ENCODE data around the gene NAP1L5.

Gene NAP1L5

GRCh38 chr4:88697141-88697540 is 488 bp downstream of the NAP1L5 start:
- ChIA-PET CTCF (no interaction called here), POLR2A (no interaction called here)
- DNase-seq (ENCODE audit: extremely low spot score): no peak
- no peak for TF ChIP-seq BHLHE40 (IDR thresholded peaks at IDR 0.05; ENCODE audit: borderline replicate concordance)
- TF ChIP-seq NFRKB (IDR thresholded peaks at IDR 0.05): no peak
- TF ChIP-seq CTBP1 (IDR thresholded peaks at IDR 0.05; ENCODE audit: borderline replicate concordance): no peak
- no peak for TF ChIP-seq ARNT (IDR thresholded peaks at IDR 0.05)
- no peak for TF ChIP-seq LEF1 (IDR thresholded peaks at IDR 0.05; ENCODE audit: borderline replicate concordance)
- no peak for TF ChIP-seq ZNF384 (IDR thresholded peaks at IDR 0.05)
- no peak for TF ChIP-seq TARDBP (IDR thresholded peaks at IDR 0.05)
- no peak for TF ChIP-seq FOXM1 (IDR thresholded peaks at IDR 0.05; ENCODE audit: borderline replicate concordance)
- no peak for TF ChIP-seq FOXA1 (IDR thresholded peaks at IDR 0.05)

- TF ChIP-seq ARNT (IDR thresholded peaks at IDR 0.05) (no peak), SP1 (IDR thresholded peaks at IDR 0.05) (no peak), LEF1 (IDR thresholded peaks at IDR 0.05; ENCODE audit: borderline replicate concordance) (no peak), NFRKB (IDR thresholded peaks at IDR 0.05) (no peak), CTBP1 (IDR thresholded peaks at IDR 0.05; ENCODE audit: borderline replicate concordance) (no peak), ELF4 (IDR thresholded peaks at IDR 0.05) (no peak), TARDBP (IDR thresholded peaks at IDR 0.05) (no peak), FOXK2 (IDR thresholded peaks at IDR 0.05) (no peak), HDGF (IDR thresholded peaks at IDR 0.05; ENCODE audit: borderline replicate concordance) (no peak), FOXA1 (IDR thresholded peaks at IDR 0.05) (no peak), FOXM1 (IDR thresholded peaks at IDR 0.05; ENCODE audit: borderline replicate concordance) (no peak), SUZ12 (IDR thresholded peaks at IDR 0.05) (no peak), L3MBTL2 (conservative IDR thresholded peaks at IDR 0.05) (no peak), BHLHE40 (IDR thresholded peaks at IDR 0.05; ENCODE audit: borderline replicate concordance) (no peak), ZNF384 (IDR thresholded peaks at IDR 0.05) (no peak)
- TF ChIP-seq, protein P1, sequence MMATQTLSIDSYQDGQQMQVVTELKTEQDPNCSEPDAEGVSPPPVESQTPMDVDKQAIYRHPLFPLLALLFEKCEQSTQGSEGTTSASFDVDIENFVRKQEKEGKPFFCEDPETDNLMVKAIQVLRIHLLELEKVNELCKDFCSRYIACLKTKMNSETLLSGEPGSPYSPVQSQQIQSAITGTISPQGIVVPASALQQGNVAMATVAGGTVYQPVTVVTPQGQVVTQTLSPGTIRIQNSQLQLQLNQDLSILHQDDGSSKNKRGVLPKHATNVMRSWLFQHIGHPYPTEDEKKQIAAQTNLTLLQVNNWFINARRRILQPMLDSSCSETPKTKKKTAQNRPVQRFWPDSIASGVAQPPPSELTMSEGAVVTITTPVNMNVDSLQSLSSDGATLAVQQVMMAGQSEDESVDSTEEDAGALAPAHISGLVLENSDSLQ (IDR thresholded peaks at IDR 0.05): no peak
- no peak for DNase-seq (ENCODE audit: extremely low spot score)
- CTCF ChIA-PET: no interaction called here
- POLR2A ChIA-PET: no interaction called here
These were observed 999 bp downstream of the NAP1L5 start for GRCh38 chr4:88696630-88697029.

DNA sequence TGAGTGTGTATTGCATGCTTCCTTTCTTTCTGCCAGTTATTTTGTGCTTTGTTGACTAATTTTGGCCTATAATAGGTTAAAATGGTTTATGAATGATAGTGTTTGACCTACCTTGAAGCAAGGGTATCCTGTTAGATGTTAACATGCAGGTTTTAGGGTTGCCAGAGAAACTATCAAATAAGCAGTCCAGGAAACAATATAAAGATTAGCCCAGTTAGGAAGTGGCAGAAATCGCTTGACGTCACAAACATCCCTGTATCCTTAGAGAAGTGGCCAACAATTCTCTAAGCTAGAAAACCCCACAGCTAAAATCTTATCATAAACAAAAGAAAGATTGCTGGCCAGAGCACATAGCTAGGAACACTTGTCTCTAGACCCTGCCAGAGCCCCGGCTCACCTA is 3.8 kb downstream of the NAP1L5 start:
- DNase-seq (ENCODE audit: extremely low spot score): no peak
- TF ChIP-seq, protein P1 (IDR thresholded peaks at IDR 0.05): no peak
- TF ChIP-seq ELF4 (IDR thresholded peaks at IDR 0.05) (no peak), BHLHE40 (IDR thresholded peaks at IDR 0.05; ENCODE audit: borderline replicate concordance) (no peak)
- CTCF ChIA-PET: interaction anchor here (1.1 kb wide), 1 partner anchor 21 kb away, joined by 3 read pairs; no protein-coding TSS in a partner anchor
- POLR2A ChIA-PET: no interaction called here

DNA sequence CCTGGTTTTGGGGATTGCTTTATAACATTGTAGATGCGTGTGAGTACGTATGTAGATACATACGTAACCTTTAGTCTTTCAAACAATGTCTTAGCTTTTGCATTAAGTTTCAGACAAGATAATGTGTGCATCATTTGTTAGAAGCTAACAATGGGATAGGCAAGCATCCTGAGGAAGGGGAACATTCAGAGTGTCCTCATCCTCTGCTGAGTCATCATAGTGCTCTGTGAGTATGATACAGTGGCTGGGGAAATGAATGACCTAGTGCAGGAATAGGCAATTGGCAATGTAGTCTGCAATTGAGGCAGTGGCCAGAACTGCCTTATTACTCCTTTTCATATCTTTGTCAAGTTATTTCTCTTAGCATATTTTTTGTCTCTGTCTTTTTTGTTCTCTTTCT is 7.3 kb downstream of the NAP1L5 start:
- TF ChIP-seq HDGF (IDR thresholded peaks at IDR 0.05; ENCODE audit: borderline replicate concordance): no peak
- TF ChIP-seq ZNF384 (IDR thresholded peaks at IDR 0.05): no peak
- no peak for TF ChIP-seq FOXK2 (IDR thresholded peaks at IDR 0.05)
- no peak for TF ChIP-seq TARDBP (IDR thresholded peaks at IDR 0.05)
- TF ChIP-seq ARNT (IDR thresholded peaks at IDR 0.05): no peak
- no peak for TF ChIP-seq CTBP1 (IDR thresholded peaks at IDR 0.05; ENCODE audit: borderline replicate concordance)
- TF ChIP-seq SUZ12 (IDR thresholded peaks at IDR 0.05): no peak
- no peak for TF ChIP-seq SP1 (IDR thresholded peaks at IDR 0.05)
- TF ChIP-seq BHLHE40 (IDR thresholded peaks at IDR 0.05; ENCODE audit: borderline replicate concordance): no peak
- TF ChIP-seq L3MBTL2 (conservative IDR thresholded peaks at IDR 0.05): no peak
- no peak for TF ChIP-seq FOXM1 (IDR thresholded peaks at IDR 0.05; ENCODE audit: borderline replicate concordance)
- no peak for TF ChIP-seq LEF1 (IDR thresholded peaks at IDR 0.05; ENCODE audit: borderline replicate concordance)
- no peak for TF ChIP-seq NFRKB (IDR thresholded peaks at IDR 0.05)
- TF ChIP-seq, protein P1 (IDR thresholded peaks at IDR 0.05): no peak
- TF ChIP-seq ELF4 (IDR thresholded peaks at IDR 0.05): no peak
- no peak for TF ChIP-seq FOXA1 (IDR thresholded peaks at IDR 0.05)
- CTCF ChIA-PET: no interaction called here
- POLR2A ChIA-PET: no interaction called here
- no peak for DNase-seq (ENCODE audit: extremely low spot score)

- DNase-seq (ENCODE audit: extremely low spot score): no peak
- ChIA-PET CTCF (interaction anchor here (0.5 kb wide), 1 partner anchor 71 kb away, joined by 3 read pairs; no protein-coding TSS in a partner anchor), POLR2A (no interaction called here)
- TF ChIP-seq BHLHE40 (IDR thresholded peaks at IDR 0.05; ENCODE audit: borderline replicate concordance) (no peak), L3MBTL2 (conservative IDR thresholded peaks at IDR 0.05) (no peak), SUZ12 (IDR thresholded peaks at IDR 0.05) (no peak), TARDBP (IDR thresholded peaks at IDR 0.05) (no peak), ELF4 (IDR thresholded peaks at IDR 0.05) (no peak), ARNT (IDR thresholded peaks at IDR 0.05) (no peak), HDGF (IDR thresholded peaks at IDR 0.05; ENCODE audit: borderline replicate concordance) (no peak), LEF1 (IDR thresholded peaks at IDR 0.05; ENCODE audit: borderline replicate concordance) (no peak), CTBP1 (IDR thresholded peaks at IDR 0.05; ENCODE audit: borderline replicate concordance) (no peak), FOXK2 (IDR thresholded peaks at IDR 0.05) (no peak), ZNF384 (IDR thresholded peaks at IDR 0.05) (no peak), FOXA1 (IDR thresholded peaks at IDR 0.05) (no peak), FOXM1 (IDR thresholded peaks at IDR 0.05; ENCODE audit: borderline replicate concordance) (no peak), NFRKB (IDR thresholded peaks at IDR 0.05) (no peak), SP1 (IDR thresholded peaks at IDR 0.05) (no peak)
- TF ChIP-seq, protein P1 (IDR thresholded peaks at IDR 0.05): no peak
These were observed 16.4 kb downstream of the NAP1L5 start for GRCh38 chr4:88681209-88681608.

- ChIA-PET CTCF (no interaction called here), POLR2A (no interaction called here)
- no peak for DNase-seq (ENCODE audit: extremely low spot score)
- TF ChIP-seq HDGF (IDR thresholded peaks at IDR 0.05; ENCODE audit: borderline replicate concordance) (no peak), SP1 (IDR thresholded peaks at IDR 0.05) (no peak), LEF1 (IDR thresholded peaks at IDR 0.05; ENCODE audit: borderline replicate concordance) (no peak), SUZ12 (IDR thresholded peaks at IDR 0.05) (no peak), NFRKB (IDR thresholded peaks at IDR 0.05) (no peak), FOXA1 (IDR thresholded peaks at IDR 0.05) (no peak), FOXK2 (IDR thresholded peaks at IDR 0.05) (no peak), CTBP1 (IDR thresholded peaks at IDR 0.05; ENCODE audit: borderline replicate concordance) (no peak), BHLHE40 (IDR thresholded peaks at IDR 0.05; ENCODE audit: borderline replicate concordance) (no peak), ARNT (IDR thresholded peaks at IDR 0.05) (no peak), L3MBTL2 (conservative IDR thresholded peaks at IDR 0.05) (no peak), ELF4 (IDR thresholded peaks at IDR 0.05) (no peak), TARDBP (IDR thresholded peaks at IDR 0.05) (no peak), ZNF384 (IDR thresholded peaks at IDR 0.05) (no peak), FOXM1 (IDR thresholded peaks at IDR 0.05; ENCODE audit: borderline replicate concordance) (no peak)
- TF ChIP-seq, protein P1 (IDR thresholded peaks at IDR 0.05): no peak
These were observed 22.1 kb downstream of the NAP1L5 start for GRCh38 chr4:88675543-88675942.

Data from HEK293T (cell line).